CD14-positive monocyte (primary cell): ENCODE data around the gene SWT1. TPM values are rescaled to one million over a fixed set of nuclear protein-coding genes. Genes with fewer than 3 reads are reported as not detected.

ENCODE experiments used
- DNase-seq, 3 donors: peaks; one replicate each; pipeline ENCODE4 v3.0.0-alpha.2; 2011 to 2022
- H2AFZ ChIP-seq: 2 replicates; pipeline ENCODE4 v1.6.0; 2012; ENCODE audit warnings: mild to moderate bottlenecking, low read depth, low read length, inconsistent platforms; ENCODE audit not compliant: insufficient read depth, poor library complexity, severe bottlenecking
- H3K27ac ChIP-seq, 2 donors: 1 replicate in 1 of 2; 2 replicates in 1 of 2; pipeline ENCODE4 v1.5.1; 2012 to 2013; ENCODE audit warnings: low read length in 2 of 2, control low read depth in 1 of 2, inconsistent platforms in 1 of 2, low read depth in 1 of 2, mild to moderate bottlenecking in 1 of 2
- H3K27me3 ChIP-seq, 2 donors: one replicate each; pipeline versions ENCODE4 v1.6.0 to v1.6.1; 2011 to 2013; ENCODE audit warnings: low read length in 2 of 2; ENCODE audit not compliant: control insufficient read depth in 2 of 2, insufficient read depth in 2 of 2
- H3K36me3 ChIP-seq, 2 donors: replicated peaks in 1 of 2; 1 replicate in 1 of 2; 2 replicates in 1 of 2; pipeline versions ENCODE4 v1.5.1 to v1.6.1; 2012 to 2013; ENCODE audit warnings: low read length in 2 of 2, control low read depth in 1 of 2, inconsistent platforms in 1 of 2, mild to moderate bottlenecking in 1 of 2; ENCODE audit not compliant: insufficient read depth in 2 of 2, control insufficient read depth in 1 of 2
- H3K4me1 ChIP-seq, 2 donors: 1 replicate in 1 of 2; 2 replicates in 1 of 2; pipeline versions ENCODE4 v1.5.1 to v1.6.1; 2012 to 2013; ENCODE audit warnings: low read length in 2 of 2, control low read depth in 1 of 2, inconsistent platforms in 1 of 2, mild to moderate bottlenecking in 1 of 2, moderate library complexity in 1 of 2; ENCODE audit not compliant: insufficient read depth in 2 of 2, control insufficient read depth in 1 of 2
- H3K4me2 ChIP-seq: replicated peaks from 2 replicates; pipeline ENCODE3; 2012; ENCODE audit warnings: low read length, moderate library complexity, mild to moderate bottlenecking; ENCODE audit not compliant: poor library complexity, severe bottlenecking; ENCODE audit errors: extremely low read depth
- H3K4me3 ChIP-seq, 3 experiments: fragments of 200-600 bp in 1 of 3; sonication (generic) in 1 of 3; replicated peaks in 1 of 3; 1 replicate in 2 of 3; 2 replicates in 1 of 3; pipeline ENCODE4 v1.5.1; 2011 to 2013; ENCODE audit warnings: low read length in 3 of 3, mild to moderate bottlenecking in 3 of 3, control low read depth in 2 of 3, low read depth in 2 of 3, inconsistent platforms in 1 of 3, moderate library complexity in 1 of 3
- H3K79me2 ChIP-seq: 2 replicates; pipeline ENCODE4 v1.6.0; 2012; ENCODE audit warnings: mild to moderate bottlenecking, control low read depth, inconsistent platforms, low read length, moderate library complexity; ENCODE audit not compliant: insufficient read depth
- H3K9ac ChIP-seq: 2 replicates; pipeline ENCODE4 v1.6.0; 2017; ENCODE audit warnings: low read length, mild to moderate bottlenecking; ENCODE audit not compliant: insufficient read depth, poor library complexity, severe bottlenecking
- H3K9me3 ChIP-seq, 2 donors: replicated peaks in 1 of 2; 1 replicate in 1 of 2; 2 replicates in 1 of 2; pipeline versions ENCODE4 v1.5.1 to v1.6.1; 2012 to 2013; ENCODE audit warnings: low read length in 2 of 2, control low read depth in 1 of 2; ENCODE audit not compliant: control insufficient read depth in 1 of 2, insufficient read depth in 1 of 2
- H4K20me1 ChIP-seq: 2 replicates; pipeline ENCODE4 v1.6.0; 2012; ENCODE audit warnings: mild to moderate bottlenecking, low read length, control low read depth, moderate library complexity; ENCODE audit not compliant: insufficient read depth
- H3K27ac Mint-ChIP-seq, 7 donors: one replicate each; pipeline ENCODE4 v1.8.0; 2020; ENCODE audit warnings: mild to moderate bottlenecking in 7 of 7, mixed read lengths in 7 of 7, moderate library complexity in 6 of 7, inconsistent platforms in 2 of 7
- H3K27me3 Mint-ChIP-seq, 3 donors: one replicate each; pipeline ENCODE4 v1.8.0; 2021 to 2022; ENCODE audit warnings: low read depth in 3 of 3, mild to moderate bottlenecking in 3 of 3, mixed read lengths in 3 of 3, moderate library complexity in 3 of 3, inconsistent platforms in 1 of 3
- H3K36me3 Mint-ChIP-seq, 2 donors: one replicate each; pipeline ENCODE4 v1.8.0; 2020; ENCODE audit warnings: mixed read lengths in 2 of 2, inconsistent platforms in 1 of 2, mild to moderate bottlenecking in 1 of 2
- H3K4me1 Mint-ChIP-seq: one replicate; pipeline ENCODE4 v1.8.0; 2020; ENCODE audit warnings: mild to moderate bottlenecking, mixed read lengths
- H3K4me3 Mint-ChIP-seq, 2 donors: one replicate each; pipeline ENCODE4 v1.8.0; 2020; ENCODE audit warnings: mild to moderate bottlenecking in 2 of 2, mixed read lengths in 2 of 2, moderate library complexity in 1 of 2
- H3K9me3 Mint-ChIP-seq, 7 donors: one replicate each; pipeline ENCODE4 v1.8.0; 2020 to 2022; ENCODE audit warnings: mixed read lengths in 7 of 7, mild to moderate bottlenecking in 6 of 7, moderate library complexity in 6 of 7, inconsistent platforms in 2 of 7
- CTCF ChIP-seq: fragments of 200-600 bp; IDR thresholded peaks from one replicate; pipeline ENCODE4 v1.8.0; 2022; ENCODE audit warnings: antibody characterized with exemption, mild to moderate bottlenecking
- WGBS: methylation state at CpG from one replicate; pipeline ENCODE4 v1.1.5; 2013; ENCODE audit warnings: missing lambda C conversion rate; ENCODE audit not compliant: insufficient coverage; 5-methylcytosine and 5-hydroxymethylcytosine counted together
- intact Hi-C, 2 donors: fragments of 100-400 bp; cut with micrococcal nuclease; formaldehyde crosslinking; loops; one replicate each; pipeline versions ENCODE4 v1.15.0 to v1.15.1; 2023
- polyA plus RNA-seq, 3 donors: library from polyadenylated mRNA; depleted of rRNA in 1 of 3; unstranded in 2 of 3; stranded (reverse) in 1 of 3; fragments of 300-500 nt in 2 of 3; fragments of >200 nt in 1 of 3; fragmentation: Illumina TruSeq in 2 of 3; gene quantifications; 1 replicate in 2 of 3; 2 replicates in 1 of 3; pipeline ENCODE4 v1.2.3, GENCODE V29; 2012 to 2021

SWT1 gene
- polyA plus RNA-seq, 3 donors: 0.89 to 2.8 (median 1.7) TPM

GRCh38 chr1:185314411-185314810 lies 157.4 kb downstream of the SWT1 start:
- Histone ChIP-seq H3K4me2 (peak overlapping the region; percentile 98), H2AFZ (no peak overlapping the region), H4K20me1 (peaks cover 70% of the 10 kb centered on the region), H3K36me3 (peaks cover 12 to 26% of the 10 kb centered on the region in 2 donors), H3K79me2 (peaks cover 76% of the 10 kb centered on the region), H3K27me3 (no peaks in the 10 kb centered on the region), H3K4me3 (peak overlapping the region; percentile 87 to 99 (median 94)), H3K27ac (peak overlapping the region in 1 of 2 donors; percentile 97), H3K9ac (no peak overlapping the region), H3K9me3 (no peaks in the 10 kb centered on the region), H3K4me1 (peaks cover 53 to 65% of the 10 kb centered on the region in 2 donors)
- whole genome bisulfite sequencing: 88% methylated on average over 1 of the region's 1 CpG
- Mint-ChIP-seq H3K9me3 (no peaks in the 10 kb centered on the region), H3K4me1 (peaks cover 62% of the 10 kb centered on the region), H3K27ac (peak overlapping the region in 6 of 7 donors; percentile 11 to 100 (median 76)), H3K36me3 (peaks cover 5 to 29% of the 10 kb centered on the region in 2 donors), H3K4me3 (peak overlapping the region; percentile 92 to 98), H3K27me3 (no peaks in the 10 kb centered on the region)
- DNase-seq: no peak
- TF ChIP-seq CTCF: no peak
- intact Hi-C loops: loop anchor here (10.0 kb wide), 2 partner anchors 160 to 360 kb away; partner anchors contain the start of genes SWT1 (in 1 of the 2) and TRMT1L (in 1 of the 2)

DNA sequence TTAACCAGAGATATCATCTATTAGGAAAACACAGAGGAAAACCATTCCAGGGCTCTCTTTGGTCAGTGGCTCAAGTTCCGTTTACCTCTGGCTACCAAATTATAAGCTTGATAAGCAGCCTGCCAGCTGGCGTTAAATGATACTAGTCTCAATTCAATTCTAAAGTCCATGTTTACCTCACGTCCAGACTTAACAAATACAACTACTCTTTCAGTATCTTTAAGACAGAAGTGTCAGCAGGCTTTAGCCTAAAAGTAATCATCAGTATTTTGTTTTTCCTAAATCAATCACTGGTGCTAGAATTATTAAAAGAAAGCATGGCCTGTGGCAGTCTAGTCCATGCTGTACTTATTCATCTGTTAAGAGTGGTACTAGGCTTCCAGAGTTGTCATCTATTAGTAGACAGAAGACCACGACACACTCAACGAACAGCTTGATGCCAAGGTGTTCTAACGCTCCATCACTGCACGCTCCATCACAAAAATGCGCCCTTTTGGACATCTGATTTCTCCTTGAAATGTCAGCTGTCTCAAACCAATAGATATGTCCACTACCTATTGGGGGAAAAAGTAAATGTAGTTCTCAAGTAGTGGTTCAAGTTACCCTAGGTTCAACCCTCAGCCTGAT lies 158.6 kb downstream of the SWT1 start:
- intact Hi-C loops: loop anchor here (2.0 to 10.0 kb wide), 5 partner anchors 57 to 359 kb away; partner anchors contain the start of genes SWT1 (in 2 of the 2) and TRMT1L (in 2 of the 2)
- Histone ChIP-seq H3K4me2 (peak overlapping the region; percentile 98), H3K9ac (peak overlapping the region; percentile 97), H2AFZ (no peak overlapping the region), H3K79me2 (peaks cover 64% of the 10 kb centered on the region), H3K4me3 (peak overlapping the region; percentile 87 to 99 (median 94)), H3K4me1 (peaks cover 49 to 57% of the 10 kb centered on the region in 2 donors), H4K20me1 (peaks cover 59% of the 10 kb centered on the region), H3K27ac (peak overlapping the region in 1 of 2 donors; percentile 97), H3K36me3 (peaks cover 5 to 15% of the 10 kb centered on the region in 2 donors), H3K9me3 (no peaks in the 10 kb centered on the region), H3K27me3 (no peaks in the 10 kb centered on the region)
- H3K4me3 Mint-ChIP-seq: peak overlapping the region; percentile 92 to 98
- no peaks in the 10 kb centered on the region for H3K27me3 Mint-ChIP-seq
- H3K9me3 Mint-ChIP-seq: no peaks in the 10 kb centered on the region
- H3K4me1 Mint-ChIP-seq: peaks cover 56% of the 10 kb centered on the region
- H3K36me3 Mint-ChIP-seq: peaks cover 3 to 17% of the 10 kb centered on the region in 2 donors
- peak overlapping the region; percentile 99 to 100 (median 100) for H3K27ac Mint-ChIP-seq
- no peak for DNase-seq
- TF ChIP-seq CTCF: no peak
- 100% methylated on average over 2 of the region's 8 CpGs for WGBS
